Nephron progenitor cell (in vitro differentiated cells): Measurements from ENCODE around the gene CFAP46.

ENCODE experiments used
- DNase-seq: peaks from one replicate; pipeline ENCODE4 v3.0.0; 2021
- H3K27ac Mint-ChIP-seq: 2 replicates; pipeline ENCODE4 v1.8.0; 2021; ENCODE audit warnings: mild to moderate bottlenecking, moderate library complexity, mixed read lengths
- H3K27me3 Mint-ChIP-seq: 2 replicates; pipeline ENCODE4 v1.8.0; 2021; ENCODE audit warnings: mild to moderate bottlenecking, low read depth, mixed read lengths; ENCODE audit not compliant: poor library complexity
- H3K36me3 Mint-ChIP-seq: 2 replicates; pipeline ENCODE4 v1.8.0; 2021; ENCODE audit warnings: low read depth, mixed read lengths
- H3K4me1 Mint-ChIP-seq: 2 replicates; pipeline ENCODE4 v1.8.0; 2021; ENCODE audit warnings: mixed read lengths
- H3K4me3 Mint-ChIP-seq: 2 replicates; pipeline ENCODE4 v1.8.0; 2021; ENCODE audit warnings: mild to moderate bottlenecking, moderate library complexity, mixed read lengths
- H3K9me3 Mint-ChIP-seq: 2 replicates; pipeline ENCODE4 v1.8.0; 2021; ENCODE audit warnings: mild to moderate bottlenecking, moderate library complexity, mixed read lengths
- TF ChIP-seq, protein P1 (sequence below): fragments of 200-600 bp; sonication (generic); IDR thresholded peaks from 2 replicates; pipeline ENCODE4 v1.5.0; 2021; ENCODE audit warnings: antibody characterized with exemption

The CFAP46 gene

DNA sequence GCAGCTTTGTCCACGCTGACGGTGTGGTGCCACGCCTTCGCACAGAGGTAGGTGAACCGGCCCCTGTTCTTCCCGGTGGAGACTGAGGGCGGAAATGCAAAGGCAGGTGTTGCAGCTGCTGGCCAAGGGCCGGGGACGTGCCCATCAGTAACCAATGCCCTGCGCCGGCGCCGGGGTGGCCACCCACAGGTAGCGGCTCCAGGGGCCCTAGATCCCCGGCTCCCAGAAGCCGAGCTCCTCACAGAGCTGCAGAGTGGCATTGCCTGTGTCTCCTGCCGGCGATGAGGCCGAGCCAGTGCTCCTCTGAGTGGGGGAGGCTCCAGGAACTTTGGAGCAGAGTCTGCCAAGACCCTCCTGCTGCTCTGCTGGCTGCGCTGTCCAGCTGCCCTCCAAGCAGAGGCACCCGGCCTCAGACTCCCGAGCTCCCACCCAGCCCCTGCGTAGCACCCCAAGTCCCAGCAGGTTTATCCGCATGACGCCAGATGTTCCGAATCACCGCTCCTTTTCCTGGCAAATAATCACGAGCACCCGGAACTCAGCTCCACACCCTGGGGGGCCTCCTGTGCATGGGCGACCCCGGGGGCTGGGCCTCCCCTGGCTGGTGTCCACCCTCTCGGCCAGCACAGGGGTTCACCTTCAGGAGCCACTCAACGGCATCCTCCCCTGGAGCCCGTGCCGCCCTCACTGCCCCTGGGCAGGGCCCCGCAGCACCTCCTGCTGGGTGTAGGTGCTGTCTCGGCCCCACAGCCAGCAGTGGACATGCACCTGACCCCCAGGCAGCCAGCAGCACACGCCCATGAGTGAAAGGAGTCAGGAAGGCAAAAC, 22.1 kb downstream of the CFAP46 start:
- no peak for DNase-seq
- H3K36me3 Mint-ChIP-seq, result no peaks in the 10 kb centered on the region
- H3K4me3 Mint-ChIP-seq, result no peak overlapping the region
- peaks cover 15% of the 10 kb centered on the region for H3K4me1 Mint-ChIP-seq
- no peaks in the 10 kb centered on the region for H3K9me3 Mint-ChIP-seq
- no peaks in the 10 kb centered on the region for H3K27me3 Mint-ChIP-seq
- no peak overlapping the region for H3K27ac Mint-ChIP-seq
- TF ChIP-seq, protein P1, sequence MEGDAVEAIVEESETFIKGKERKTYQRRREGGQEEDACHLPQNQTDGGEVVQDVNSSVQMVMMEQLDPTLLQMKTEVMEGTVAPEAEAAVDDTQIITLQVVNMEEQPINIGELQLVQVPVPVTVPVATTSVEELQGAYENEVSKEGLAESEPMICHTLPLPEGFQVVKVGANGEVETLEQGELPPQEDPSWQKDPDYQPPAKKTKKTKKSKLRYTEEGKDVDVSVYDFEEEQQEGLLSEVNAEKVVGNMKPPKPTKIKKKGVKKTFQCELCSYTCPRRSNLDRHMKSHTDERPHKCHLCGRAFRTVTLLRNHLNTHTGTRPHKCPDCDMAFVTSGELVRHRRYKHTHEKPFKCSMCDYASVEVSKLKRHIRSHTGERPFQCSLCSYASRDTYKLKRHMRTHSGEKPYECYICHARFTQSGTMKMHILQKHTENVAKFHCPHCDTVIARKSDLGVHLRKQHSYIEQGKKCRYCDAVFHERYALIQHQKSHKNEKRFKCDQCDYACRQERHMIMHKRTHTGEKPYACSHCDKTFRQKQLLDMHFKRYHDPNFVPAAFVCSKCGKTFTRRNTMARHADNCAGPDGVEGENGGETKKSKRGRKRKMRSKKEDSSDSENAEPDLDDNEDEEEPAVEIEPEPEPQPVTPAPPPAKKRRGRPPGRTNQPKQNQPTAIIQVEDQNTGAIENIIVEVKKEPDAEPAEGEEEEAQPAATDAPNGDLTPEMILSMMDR, result no peak

DNA sequence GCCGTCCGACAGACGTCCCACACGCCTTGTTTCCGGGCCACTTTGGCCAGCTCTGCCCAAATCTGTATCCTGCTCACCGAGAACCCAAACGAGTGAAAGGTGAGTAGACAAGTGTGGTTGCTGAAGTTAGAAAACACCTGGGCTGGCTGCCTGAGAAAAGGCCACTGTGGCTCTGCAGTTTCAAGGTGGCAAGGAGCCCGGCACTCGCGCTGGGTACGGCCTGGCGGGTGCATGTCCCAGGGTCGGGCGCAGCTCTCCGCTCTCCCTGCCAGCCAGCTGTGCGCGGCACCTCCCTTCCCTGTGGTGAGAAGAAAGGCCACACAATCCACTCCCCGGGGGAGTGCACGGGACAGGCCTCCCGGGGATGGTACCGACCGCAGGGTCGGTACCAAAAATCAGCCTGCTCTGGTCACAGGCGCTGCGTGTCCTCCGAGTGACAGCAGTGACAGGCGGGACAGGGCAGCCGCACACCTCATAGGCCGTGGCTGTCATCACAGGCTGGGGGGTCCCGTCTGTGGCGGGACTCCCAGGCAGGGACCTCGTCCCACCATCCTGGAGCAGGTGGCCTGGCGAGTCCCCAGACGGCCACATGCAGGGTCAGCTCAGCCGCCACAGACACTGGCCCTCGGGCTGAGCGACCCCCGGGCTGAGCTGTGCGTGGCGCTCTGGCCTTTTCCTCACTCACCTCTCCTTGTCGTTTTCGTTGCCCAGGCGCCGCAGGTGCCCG, 22.8 kb downstream of the CFAP46 start:
- Mint-ChIP-seq H3K4me3 (no peak overlapping the region), H3K36me3 (no peaks in the 10 kb centered on the region), H3K4me1 (peaks cover 19% of the 10 kb centered on the region), H3K27ac (no peak overlapping the region), H3K9me3 (no peaks in the 10 kb centered on the region), H3K27me3 (no peaks in the 10 kb centered on the region)
- no peak for DNase-seq
- TF ChIP-seq, protein P1, result no peak

DNA sequence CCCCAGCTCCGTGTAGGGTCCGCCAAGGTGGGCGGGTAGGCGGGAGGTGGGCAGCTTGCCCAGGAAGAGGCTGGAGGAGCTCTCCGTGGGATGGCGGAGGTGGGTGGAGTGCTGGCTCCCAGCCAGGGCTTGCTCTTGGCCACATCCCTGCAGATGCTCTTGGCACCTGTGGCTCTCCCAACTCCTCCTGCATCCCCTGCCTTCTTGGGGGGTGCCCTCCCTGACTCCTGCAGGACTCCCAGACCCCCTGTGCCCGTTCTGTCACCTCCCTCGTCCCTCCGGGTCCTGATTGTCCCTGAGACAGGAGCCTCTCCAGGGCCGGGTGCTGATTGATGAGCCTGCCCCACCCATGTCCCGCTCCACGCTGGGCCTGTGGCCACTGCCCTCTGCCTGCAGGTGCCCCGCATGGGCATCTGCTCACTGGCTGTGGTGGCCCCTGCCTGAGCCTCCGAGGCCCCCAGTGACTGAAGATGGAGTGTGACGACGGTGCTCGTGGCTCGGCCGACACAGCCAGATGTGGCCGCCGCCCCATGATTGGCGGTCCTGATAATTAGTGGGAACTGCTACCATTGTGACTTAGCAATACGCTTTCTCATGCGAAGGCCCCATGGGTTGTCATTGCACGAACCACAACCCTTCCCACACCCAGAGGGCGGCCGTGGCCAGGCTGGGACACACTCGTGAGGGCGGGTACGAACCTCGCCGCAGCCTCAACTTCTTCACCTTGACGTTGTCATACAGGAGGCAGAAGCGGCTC, 23.6 kb downstream of the CFAP46 start:
- H3K27me3 Mint-ChIP-seq, result no peaks in the 10 kb centered on the region
- H3K36me3 Mint-ChIP-seq, result no peaks in the 10 kb centered on the region
- DNase-seq, result no peak
- peaks cover 19% of the 10 kb centered on the region for H3K4me1 Mint-ChIP-seq
- TF ChIP-seq, protein P1, result no peak
- no peaks in the 10 kb centered on the region for H3K9me3 Mint-ChIP-seq
- no peak overlapping the region for H3K4me3 Mint-ChIP-seq
- no peak overlapping the region for H3K27ac Mint-ChIP-seq

DNA sequence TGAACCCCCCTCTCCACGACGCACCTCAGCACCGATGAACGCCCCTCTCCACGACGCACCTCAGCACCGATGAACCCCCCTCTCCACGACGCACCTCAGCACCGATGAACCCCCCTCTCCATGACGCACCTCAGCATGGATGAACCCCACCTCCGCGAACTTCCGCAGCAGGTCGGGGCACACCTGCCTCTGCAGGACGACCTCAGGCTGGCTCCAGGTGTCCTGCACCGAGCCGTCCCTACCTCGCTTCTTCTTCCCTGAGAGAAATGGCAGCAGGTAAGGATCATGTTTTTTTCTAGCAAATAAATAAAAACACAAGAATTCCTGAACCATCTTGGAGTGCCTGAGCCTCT, 24.1 kb downstream of the CFAP46 start:
- DNase-seq, result no peak
- Mint-ChIP-seq H3K36me3 (no peaks in the 10 kb centered on the region), H3K4me3 (no peak overlapping the region), H3K4me1 (peaks cover 22% of the 10 kb centered on the region), H3K27me3 (no peaks in the 10 kb centered on the region), H3K27ac (no peak overlapping the region), H3K9me3 (no peaks in the 10 kb centered on the region)
- TF ChIP-seq, protein P1, result no peak

DNA sequence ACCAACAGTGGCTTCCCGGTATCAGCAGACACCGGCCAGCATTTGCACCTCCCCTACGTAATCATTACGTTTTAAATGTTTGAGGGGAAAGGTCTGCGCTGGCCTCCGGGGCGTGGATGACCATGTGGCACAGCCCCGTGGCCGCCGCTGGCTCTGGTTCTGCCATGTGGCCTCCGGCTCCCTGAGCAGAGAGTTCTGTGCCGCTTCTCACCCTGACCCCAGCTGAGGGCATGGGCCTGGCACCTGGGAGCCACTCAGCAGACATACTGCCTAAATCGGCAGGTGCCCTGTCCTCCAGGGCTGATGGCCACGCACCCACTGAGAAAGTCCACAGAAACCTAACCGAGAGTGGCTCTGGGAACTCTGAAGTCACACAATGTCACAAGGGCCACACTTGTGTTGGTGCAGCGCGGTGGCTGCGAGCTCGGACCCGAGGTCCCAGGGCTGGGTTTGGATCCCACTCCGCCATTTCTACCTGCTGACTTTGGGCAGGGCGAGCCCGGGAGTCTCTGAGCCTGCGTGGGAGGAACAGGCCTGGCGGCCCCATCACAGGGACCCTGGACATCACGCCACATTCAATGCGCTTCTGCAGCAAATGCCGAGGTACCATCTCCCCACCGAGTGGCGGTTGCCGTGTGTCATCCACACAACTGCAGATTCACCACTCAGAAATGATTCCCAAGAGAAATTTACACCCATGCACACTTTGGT, 25.3 kb downstream of the CFAP46 start:
- H3K27me3 Mint-ChIP-seq, result peaks cover 3% of the 10 kb centered on the region
- no peak for DNase-seq
- H3K36me3 Mint-ChIP-seq, result no peaks in the 10 kb centered on the region
- no peak overlapping the region for H3K27ac Mint-ChIP-seq
- no peaks in the 10 kb centered on the region for H3K9me3 Mint-ChIP-seq
- peaks cover 30% of the 10 kb centered on the region for H3K4me1 Mint-ChIP-seq
- H3K4me3 Mint-ChIP-seq, result no peak overlapping the region
- TF ChIP-seq, protein P1, result no peak
